Measurements from ENCODE around the gene C4B.

C4B gene

GRCh38 chr6:32084780-32085179, 70.2 kb downstream of the C4B start:
- DNase-seq, result no peak

Data from NCI-H1048 (cell line).